HepG2 (cell line): ENCODE data around the gene FAHD2A. TPM values are rescaled to one million over a fixed set of nuclear protein-coding genes. Genes with fewer than 3 reads are reported as not detected.

Experiments
- BRD4 ChIP-seq: sonication (generic); formaldehyde crosslinking; IDR thresholded peaks from 2 replicates; pipeline ENCODE4 v1.4.0; 2020; ENCODE audit warnings: missing genetic modification reagents
- CCAR2 ChIP-seq: fragments of 200-400 bp; formaldehyde crosslinking; optimal IDR thresholded peaks from 2 replicates; pipeline ENCODE3; 2018; ENCODE audit warnings: low read depth, mild to moderate bottlenecking, low read length, moderate library complexity
- NR2F1 ChIP-seq, 2 experiments: fragments of 450-650 bp in 1 of 2; formaldehyde crosslinking in 1 of 2; IDR thresholded peaks; 2 replicates each; pipeline versions ENCODE4 v1.5.0 to v1.6.1; 2016 to 2020; ENCODE audit warnings: mild to moderate bottlenecking in 1 of 2, missing compliant biosample characterization in 1 of 2, missing genetic modification reagents in 1 of 2, moderate library complexity in 1 of 2
- PHF21A ChIP-seq: sonication (generic); formaldehyde crosslinking; IDR thresholded peaks from 2 replicates; pipeline ENCODE4 v1.5.0; 2020; ENCODE audit warnings: mild to moderate bottlenecking, missing genetic modification reagents
- PITX1 ChIP-seq: sonication (generic); formaldehyde crosslinking; IDR thresholded peaks from 2 replicates; pipeline ENCODE4 v1.5.1; 2020; ENCODE audit warnings: mild to moderate bottlenecking, missing genetic modification reagents
- SETDB1 ChIP-seq: sonication (generic); formaldehyde crosslinking; IDR thresholded peaks from 2 replicates; pipeline ENCODE4 v1.5.1; 2020; ENCODE audit warnings: missing genetic modification reagents, mild to moderate bottlenecking, borderline replicate concordance
- XBP1 ChIP-seq: sonication (generic); formaldehyde crosslinking; IDR thresholded peaks from 2 replicates; pipeline ENCODE4 v1.5.0; 2020; ENCODE audit warnings: missing genetic modification reagents
- ZSCAN25 ChIP-seq: sonication (generic); formaldehyde crosslinking; IDR thresholded peaks from 2 replicates; pipeline ENCODE4 v1.8.0; 2022; ENCODE audit warnings: mild to moderate bottlenecking, missing genetic modification reagents
- polyA plus RNA-seq, 8 experiments: library from polyadenylated mRNA; depleted of rRNA in 3 of 8; stranded (reverse) in 7 of 8; unstranded in 1 of 8; fragments of >200 nt; fragmentation: Illumina TruSeq in 4 of 8; extraction: Trizol in 4 of 8; gene quantifications; 2 replicates each; pipeline versions ENCODE4 v1.2.1 to v1.2.3, GENCODE V29; 2011 to 2016; ENCODE audit warnings: low read depth in 4 of 8, missing spikeins in 1 of 8, mixed read lengths in 1 of 8; ENCODE audit not compliant: insufficient read depth in 1 of 8
- total RNA-seq, 5 experiments: library from RNA; depleted of rRNA; stranded (reverse); fragments of >200 nt; fragmentation: Illumina TruSeq; extraction: Trizol; gene quantifications; 2 replicates each; pipeline ENCODE4 v1.2.3, GENCODE V29; 2016; ENCODE audit warnings: low read depth in 1 of 5
- TF ChIP-seq, protein P1 (sequence below), 2 experiments: fragments of 450-650 bp in 1 of 2; sonication (generic) in 1 of 2; formaldehyde crosslinking in 1 of 2; IDR thresholded peaks; 2 replicates each; pipeline versions ENCODE4 v1.6.1 to v1.8.0; 2016 to 2022; ENCODE audit warnings: antibody characterized with exemption in 1 of 2, mild to moderate bottlenecking in 1 of 2, missing genetic modification reagents in 1 of 2
- TF ChIP-seq, protein P2 (sequence below): sonication (generic); formaldehyde crosslinking; IDR thresholded peaks from 2 replicates; pipeline ENCODE4 v1.4.0; 2020; ENCODE audit warnings: mild to moderate bottlenecking, missing genetic modification reagents
- TF ChIP-seq, protein P3 (sequence below): sonication (generic); formaldehyde crosslinking; IDR thresholded peaks from 2 replicates; pipeline ENCODE4 v1.9.0; 2022; ENCODE audit warnings: low read depth, missing genetic modification reagents
- TF ChIP-seq, protein P4 (sequence below): sonication (generic); formaldehyde crosslinking; IDR thresholded peaks from 2 replicates; pipeline ENCODE4 v1.4.0; 2020; ENCODE audit warnings: missing genetic modification reagents

The FAHD2A gene
- total and polyA plus RNA-seq, 2 of the 13 experiments (the other 11 are each of a cell fraction or from before 2014, with no cell fraction given), result 34.0 to 44.2 TPM

DNA sequence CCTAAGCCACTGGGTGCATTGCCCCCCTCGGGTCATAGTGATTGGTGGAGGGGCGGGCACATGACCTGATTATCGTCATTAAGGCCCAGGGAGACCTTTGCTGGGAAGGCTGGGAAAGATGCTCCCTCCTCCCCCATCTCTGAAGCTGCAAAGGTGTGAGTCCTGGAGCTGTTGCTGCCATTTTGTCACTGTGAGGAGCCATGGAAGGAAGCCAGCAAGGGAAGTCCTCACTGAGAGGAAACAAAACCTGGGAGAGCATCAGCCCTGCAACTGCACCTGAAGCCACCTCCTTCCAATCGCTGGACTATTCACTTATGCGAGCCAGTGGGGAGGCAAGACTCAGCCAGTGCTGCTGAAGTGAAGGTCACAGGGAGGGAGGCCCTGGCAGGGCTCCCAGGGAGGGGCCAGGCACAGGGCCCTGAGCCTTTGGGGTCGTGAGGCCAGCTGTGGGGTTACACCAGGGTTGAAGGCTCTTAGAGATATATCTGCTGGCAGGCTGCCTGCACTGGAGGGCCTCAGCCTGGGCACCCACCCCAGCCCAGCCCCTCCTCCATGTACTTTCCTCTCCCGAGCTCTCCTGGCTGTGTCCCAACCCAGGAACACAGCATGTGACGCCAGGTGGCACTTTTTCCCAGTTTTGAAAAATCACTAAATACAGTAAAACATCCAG lies 10.7 kb upstream of the FAHD2A start (continued):
- TF ChIP-seq, protein P1, sequence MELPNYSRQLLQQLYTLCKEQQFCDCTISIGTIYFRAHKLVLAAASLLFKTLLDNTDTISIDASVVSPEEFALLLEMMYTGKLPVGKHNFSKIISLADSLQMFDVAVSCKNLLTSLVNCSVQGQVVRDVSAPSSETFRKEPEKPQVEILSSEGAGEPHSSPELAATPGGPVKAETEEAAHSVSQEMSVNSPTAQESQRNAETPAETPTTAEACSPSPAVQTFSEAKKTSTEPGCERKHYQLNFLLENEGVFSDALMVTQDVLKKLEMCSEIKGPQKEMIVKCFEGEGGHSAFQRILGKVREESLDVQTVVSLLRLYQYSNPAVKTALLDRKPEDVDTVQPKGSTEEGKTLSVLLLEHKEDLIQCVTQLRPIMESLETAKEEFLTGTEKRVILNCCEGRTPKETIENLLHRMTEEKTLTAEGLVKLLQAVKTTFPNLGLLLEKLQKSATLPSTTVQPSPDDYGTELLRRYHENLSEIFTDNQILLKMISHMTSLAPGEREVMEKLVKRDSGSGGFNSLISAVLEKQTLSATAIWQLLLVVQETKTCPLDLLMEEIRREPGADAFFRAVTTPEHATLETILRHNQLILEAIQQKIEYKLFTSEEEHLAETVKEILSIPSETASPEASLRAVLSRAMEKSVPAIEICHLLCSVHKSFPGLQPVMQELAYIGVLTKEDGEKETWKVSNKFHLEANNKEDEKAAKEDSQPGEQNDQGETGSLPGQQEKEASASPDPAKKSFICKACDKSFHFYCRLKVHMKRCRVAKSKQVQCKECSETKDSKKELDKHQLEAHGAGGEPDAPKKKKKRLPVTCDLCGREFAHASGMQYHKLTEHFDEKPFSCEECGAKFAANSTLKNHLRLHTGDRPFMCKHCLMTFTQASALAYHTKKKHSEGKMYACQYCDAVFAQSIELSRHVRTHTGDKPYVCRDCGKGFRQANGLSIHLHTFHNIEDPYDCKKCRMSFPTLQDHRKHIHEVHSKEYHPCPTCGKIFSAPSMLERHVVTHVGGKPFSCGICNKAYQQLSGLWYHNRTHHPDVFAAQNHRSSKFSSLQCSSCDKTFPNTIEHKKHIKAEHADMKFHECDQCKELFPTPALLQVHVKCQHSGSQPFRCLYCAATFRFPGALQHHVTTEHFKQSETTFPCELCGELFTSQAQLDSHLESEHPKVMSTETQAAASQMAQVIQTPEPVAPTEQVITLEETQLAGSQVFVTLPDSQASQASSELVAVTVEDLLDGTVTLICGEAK (IDR thresholded peaks at IDR 0.05), result no peak
- TF ChIP-seq, protein P1 (CRISPR knock-in tag; IDR thresholded peaks at IDR 0.05), result peak; percentile 69
- TF ChIP-seq ZSCAN25, result 0 out of 2 replicates have a peak, but pooled peaks have one; percentile 37
- TF ChIP-seq, protein P2, sequence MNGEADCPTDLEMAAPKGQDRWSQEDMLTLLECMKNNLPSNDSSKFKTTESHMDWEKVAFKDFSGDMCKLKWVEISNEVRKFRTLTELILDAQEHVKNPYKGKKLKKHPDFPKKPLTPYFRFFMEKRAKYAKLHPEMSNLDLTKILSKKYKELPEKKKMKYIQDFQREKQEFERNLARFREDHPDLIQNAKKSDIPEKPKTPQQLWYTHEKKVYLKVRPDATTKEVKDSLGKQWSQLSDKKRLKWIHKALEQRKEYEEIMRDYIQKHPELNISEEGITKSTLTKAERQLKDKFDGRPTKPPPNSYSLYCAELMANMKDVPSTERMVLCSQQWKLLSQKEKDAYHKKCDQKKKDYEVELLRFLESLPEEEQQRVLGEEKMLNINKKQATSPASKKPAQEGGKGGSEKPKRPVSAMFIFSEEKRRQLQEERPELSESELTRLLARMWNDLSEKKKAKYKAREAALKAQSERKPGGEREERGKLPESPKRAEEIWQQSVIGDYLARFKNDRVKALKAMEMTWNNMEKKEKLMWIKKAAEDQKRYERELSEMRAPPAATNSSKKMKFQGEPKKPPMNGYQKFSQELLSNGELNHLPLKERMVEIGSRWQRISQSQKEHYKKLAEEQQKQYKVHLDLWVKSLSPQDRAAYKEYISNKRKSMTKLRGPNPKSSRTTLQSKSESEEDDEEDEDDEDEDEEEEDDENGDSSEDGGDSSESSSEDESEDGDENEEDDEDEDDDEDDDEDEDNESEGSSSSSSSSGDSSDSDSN (CRISPR knock-in tag), result 0 out of 2 replicates have a peak, but pooled peaks have one; percentile 37
- no peak for TF ChIP-seq CCAR2
- TF ChIP-seq, protein P3, sequence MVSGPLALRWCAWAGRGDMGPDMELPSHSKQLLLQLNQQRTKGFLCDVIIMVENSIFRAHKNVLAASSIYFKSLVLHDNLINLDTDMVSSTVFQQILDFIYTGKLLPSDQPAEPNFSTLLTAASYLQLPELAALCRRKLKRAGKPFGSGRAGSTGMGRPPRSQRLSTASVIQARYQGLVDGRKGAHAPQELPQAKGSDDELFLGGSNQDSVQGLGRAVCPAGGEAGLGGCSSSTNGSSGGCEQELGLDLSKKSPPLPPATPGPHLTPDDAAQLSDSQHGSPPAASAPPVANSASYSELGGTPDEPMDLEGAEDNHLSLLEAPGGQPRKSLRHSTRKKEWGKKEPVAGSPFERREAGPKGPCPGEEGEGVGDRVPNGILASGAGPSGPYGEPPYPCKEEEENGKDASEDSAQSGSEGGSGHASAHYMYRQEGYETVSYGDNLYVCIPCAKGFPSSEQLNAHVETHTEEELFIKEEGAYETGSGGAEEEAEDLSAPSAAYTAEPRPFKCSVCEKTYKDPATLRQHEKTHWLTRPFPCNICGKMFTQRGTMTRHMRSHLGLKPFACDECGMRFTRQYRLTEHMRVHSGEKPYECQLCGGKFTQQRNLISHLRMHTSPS (CRISPR knock-in tag), result peak; percentile 77; the same call in 1 of the 2 replicates
- TF ChIP-seq PITX1, result peak; percentile 64; the same call in 1 of the 2 replicates
- TF ChIP-seq NR2F1 (CRISPR knock-in tag; IDR thresholded peaks at IDR 0.05), result peak; percentile 38 to 84; a peak in 2 of 4 replicates
- TF ChIP-seq XBP1 (CRISPR knock-in tag), result no peak
- TF ChIP-seq, protein P4, sequence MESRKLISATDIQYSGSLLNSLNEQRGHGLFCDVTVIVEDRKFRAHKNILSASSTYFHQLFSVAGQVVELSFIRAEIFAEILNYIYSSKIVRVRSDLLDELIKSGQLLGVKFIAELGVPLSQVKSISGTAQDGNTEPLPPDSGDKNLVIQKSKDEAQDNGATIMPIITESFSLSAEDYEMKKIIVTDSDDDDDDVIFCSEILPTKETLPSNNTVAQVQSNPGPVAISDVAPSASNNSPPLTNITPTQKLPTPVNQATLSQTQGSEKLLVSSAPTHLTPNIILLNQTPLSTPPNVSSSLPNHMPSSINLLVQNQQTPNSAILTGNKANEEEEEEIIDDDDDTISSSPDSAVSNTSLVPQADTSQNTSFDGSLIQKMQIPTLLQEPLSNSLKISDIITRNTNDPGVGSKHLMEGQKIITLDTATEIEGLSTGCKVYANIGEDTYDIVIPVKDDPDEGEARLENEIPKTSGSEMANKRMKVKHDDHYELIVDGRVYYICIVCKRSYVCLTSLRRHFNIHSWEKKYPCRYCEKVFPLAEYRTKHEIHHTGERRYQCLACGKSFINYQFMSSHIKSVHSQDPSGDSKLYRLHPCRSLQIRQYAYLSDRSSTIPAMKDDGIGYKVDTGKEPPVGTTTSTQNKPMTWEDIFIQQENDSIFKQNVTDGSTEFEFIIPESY (CRISPR knock-in tag), result no peak
- peak; percentile 70; the same call in 1 of the 2 replicates for TF ChIP-seq PHF21A (CRISPR knock-in tag)
- TF ChIP-seq BRD4 (CRISPR knock-in tag), result 0 out of 2 replicates have a peak, but pooled peaks have one; percentile 24
- peak; percentile 89; the same call in 1 of the 2 replicates for TF ChIP-seq SETDB1 (CRISPR knock-in tag)
